Measurements from ENCODE around the gene CCDC183. TPM values are rescaled to one million over a fixed set of nuclear protein-coding genes. Genes with fewer than 3 reads are reported as not detected.
"Not testable (repeated sequence)": the region's sequence is repeated elsewhere in the genome, so short reads cannot be mapped to it uniquely, and the experiment has no call there.

The CCDC183 gene
- total RNA-seq, 1 donor, result not detected

GRCh38 chr9:136792321-136793085 lies 3.6 kb upstream of the CCDC183 start:
- no peak for DNase-seq (ENCODE audit: low read depth)
- no peak for TF ChIP-seq CTCF (IDR thresholded peaks at IDR 0.05; ENCODE audit: insufficient read depth, low read length)
- peak overlapping the region; percentile 96 for H3K4me3 ChIP-seq (ENCODE audit: low read depth, low read length)

GRCh38 chr9:136793086-136793946 lies 2.8 kb upstream of the CCDC183 start:
- H3K4me3 ChIP-seq (ENCODE audit: low read depth, low read length), result no peak overlapping the region
- no peak for DNase-seq (ENCODE audit: low read depth)
- TF ChIP-seq CTCF (IDR thresholded peaks at IDR 0.05; ENCODE audit: insufficient read depth, low read length), result no peak

GRCh38 chr9:136794281-136794999 lies 1.7 kb upstream of the CCDC183 start:
- H3K4me3 ChIP-seq (ENCODE audit: low read depth, low read length), result no peak overlapping the region

GRCh38 chr9:136795000-136795348 lies 1.2 kb upstream of the CCDC183 start:
- DNase-seq (ENCODE audit: low read depth), result no peak
- no peak for TF ChIP-seq CTCF (IDR thresholded peaks at IDR 0.05; ENCODE audit: insufficient read depth, low read length)
- no peak overlapping the region for H3K4me3 ChIP-seq (ENCODE audit: low read depth, low read length)

More at GRCh38 chr9:136794281-136794999, 1.7 kb upstream of the CCDC183 start:
- TF ChIP-seq CTCF (IDR thresholded peaks at IDR 0.05; ENCODE audit: insufficient read depth, low read length), result no peak
- DNase-seq (ENCODE audit: low read depth), result no peak

- DNase-seq (ENCODE audit: low read depth), result peak; percentile 72
- H3K4me3 ChIP-seq (ENCODE audit: low read depth, low read length), result not testable (repeated sequence)
Measured at GRCh38 chr9:136796775-136797347, 723 bp downstream of the CCDC183 start.

- DNase-seq (ENCODE audit: low read depth), result no peak
- no peak for TF ChIP-seq CTCF (IDR thresholded peaks at IDR 0.05; ENCODE audit: insufficient read depth, low read length)
- no peak overlapping the region for H3K4me3 ChIP-seq (ENCODE audit: low read depth, low read length)
Measured at GRCh38 chr9:136798708-136799078, 2.6 kb downstream of the CCDC183 start.

Data from fibroblast of the aortic adventitia (primary cell).